NCI-H748 (cell line): Measurements from ENCODE around the gene ADCY5.

Source experiments
- DNase-seq: peaks from one replicate; lab custom pipeline; 2025; ENCODE audit not compliant: unreplicated experiment; lab: John Stamatoyannopoulos, UW

ADCY5 gene

DNA sequence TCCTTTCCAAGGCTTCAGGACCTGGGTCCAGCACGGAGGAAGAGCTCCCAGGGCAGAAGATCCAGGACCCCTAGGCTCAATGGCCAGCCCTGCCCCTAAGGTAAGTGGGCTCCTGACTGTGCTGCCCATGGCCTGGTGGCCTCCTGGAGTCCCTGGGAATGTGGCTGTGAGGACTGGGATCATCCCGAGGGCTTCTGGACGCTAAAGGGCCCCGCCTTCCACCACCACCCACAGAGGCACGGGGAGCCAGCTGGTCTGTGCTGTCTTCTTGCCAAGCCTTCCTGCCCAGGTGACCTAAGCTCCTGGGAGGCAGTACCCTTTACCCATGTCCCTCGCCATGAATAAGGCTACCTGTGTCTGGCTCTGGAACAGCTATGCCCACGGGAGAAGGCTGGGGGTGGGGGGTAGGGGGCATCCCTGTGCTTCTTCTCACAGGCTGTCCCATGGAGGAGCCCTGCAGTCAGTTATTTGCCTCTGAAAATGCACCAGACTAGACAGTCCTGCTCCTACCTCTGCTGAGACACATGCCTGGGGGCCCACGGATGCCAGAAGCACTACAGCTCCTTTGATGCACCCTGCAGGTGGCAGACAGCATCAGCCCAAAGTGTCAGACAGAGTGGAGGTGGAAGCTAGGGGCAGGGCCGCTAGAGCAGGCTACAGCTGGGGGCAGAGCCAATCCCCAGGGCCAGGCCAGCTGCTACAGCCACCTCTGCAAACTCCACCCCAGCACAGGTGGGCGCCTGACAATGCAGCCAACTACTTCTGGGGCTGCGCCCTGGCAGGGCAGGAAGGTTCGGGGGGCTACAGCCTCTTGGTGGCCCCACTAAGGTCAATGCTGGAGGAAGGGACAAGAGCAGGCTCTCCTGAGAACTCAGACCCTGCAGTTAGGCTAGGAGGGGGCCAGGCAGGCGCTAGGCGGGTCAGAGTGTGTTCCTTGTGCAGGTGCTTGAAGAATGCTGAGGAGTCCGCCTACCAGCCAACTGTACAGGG lies 156.3 kb downstream of the ADCY5 start:
- no peak for DNase-seq

DNA sequence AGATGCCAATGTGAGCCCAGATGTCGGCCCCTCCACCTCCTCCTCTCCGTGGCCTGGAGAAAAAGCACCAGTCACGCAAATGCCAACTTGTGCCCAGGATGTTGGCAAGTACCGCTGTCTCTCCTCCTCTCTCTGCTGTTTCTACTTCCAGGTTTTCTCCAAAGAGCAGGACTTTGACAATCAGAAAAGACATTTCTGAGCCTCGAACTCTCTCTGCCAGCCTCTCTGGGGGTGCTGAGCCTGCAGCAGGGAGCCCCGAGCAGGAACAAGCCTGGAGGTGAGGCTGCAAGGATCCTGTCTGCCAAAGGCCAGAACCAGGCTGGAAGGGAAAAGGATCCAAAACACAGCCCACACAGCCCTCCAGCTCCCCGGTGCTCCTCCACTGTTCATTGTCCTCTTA lies 157.5 kb downstream of the ADCY5 start:
- DNase-seq: no peak

DNA sequence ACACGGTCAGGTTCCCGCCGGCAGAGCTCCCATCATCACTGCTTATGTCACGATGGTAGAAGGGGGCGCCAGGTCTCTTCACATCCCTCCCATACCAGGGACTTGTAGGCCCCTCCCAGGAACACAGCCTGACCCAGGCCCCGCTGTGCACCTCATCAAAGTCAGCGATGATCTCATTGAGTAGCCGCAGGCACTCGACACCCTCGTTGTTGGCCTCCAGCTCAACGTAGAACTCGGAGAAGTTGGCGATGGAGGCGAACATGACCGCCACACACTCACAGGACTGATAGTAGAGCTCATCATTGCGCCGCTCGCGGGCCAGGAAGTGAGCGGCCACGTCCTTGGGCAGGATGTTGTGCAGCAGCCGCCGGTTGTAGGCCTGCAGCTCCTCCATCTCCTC lies 157.9 kb downstream of the ADCY5 start:
- no peak for DNase-seq

DNA sequence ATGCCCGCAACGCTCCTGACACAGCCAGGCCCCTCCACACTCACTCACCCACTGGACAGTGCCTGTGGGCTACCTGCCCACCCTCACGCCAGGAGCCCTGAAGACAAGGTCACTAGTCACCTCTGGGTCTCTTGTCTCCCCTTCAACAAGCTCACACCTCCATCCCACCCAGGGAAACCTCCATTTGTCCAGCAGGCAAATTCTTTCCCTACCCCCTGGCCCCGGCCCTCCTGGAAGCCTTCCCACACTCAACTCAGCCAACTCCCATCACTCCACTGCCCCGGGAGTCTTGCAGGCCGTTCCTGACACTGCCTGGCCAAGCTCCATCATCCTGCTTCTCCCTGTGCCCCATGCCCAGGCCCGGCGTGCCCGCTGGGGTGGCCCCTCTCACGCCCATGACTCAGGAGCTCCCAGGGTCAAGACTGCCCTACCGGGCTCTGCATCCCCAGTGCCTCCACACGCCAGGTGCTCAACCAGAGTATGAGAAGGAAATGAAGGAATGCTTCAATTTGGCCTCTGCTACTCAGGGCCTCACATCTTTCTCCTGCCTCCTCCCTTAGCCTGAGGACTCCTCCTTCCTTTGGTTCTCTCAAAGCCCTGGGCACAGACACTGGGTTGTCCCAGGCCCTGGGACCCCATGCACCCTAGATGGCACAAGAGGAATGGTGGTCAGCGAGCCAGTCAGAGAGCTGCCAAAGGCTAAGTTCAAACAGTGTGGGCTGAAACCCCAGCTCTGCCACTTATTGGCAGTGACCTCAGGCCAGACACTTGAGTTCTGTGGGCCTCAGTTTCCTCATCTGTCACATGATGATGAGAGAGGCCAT lies 158.6 kb downstream of the ADCY5 start:
- no peak for DNase-seq

DNA sequence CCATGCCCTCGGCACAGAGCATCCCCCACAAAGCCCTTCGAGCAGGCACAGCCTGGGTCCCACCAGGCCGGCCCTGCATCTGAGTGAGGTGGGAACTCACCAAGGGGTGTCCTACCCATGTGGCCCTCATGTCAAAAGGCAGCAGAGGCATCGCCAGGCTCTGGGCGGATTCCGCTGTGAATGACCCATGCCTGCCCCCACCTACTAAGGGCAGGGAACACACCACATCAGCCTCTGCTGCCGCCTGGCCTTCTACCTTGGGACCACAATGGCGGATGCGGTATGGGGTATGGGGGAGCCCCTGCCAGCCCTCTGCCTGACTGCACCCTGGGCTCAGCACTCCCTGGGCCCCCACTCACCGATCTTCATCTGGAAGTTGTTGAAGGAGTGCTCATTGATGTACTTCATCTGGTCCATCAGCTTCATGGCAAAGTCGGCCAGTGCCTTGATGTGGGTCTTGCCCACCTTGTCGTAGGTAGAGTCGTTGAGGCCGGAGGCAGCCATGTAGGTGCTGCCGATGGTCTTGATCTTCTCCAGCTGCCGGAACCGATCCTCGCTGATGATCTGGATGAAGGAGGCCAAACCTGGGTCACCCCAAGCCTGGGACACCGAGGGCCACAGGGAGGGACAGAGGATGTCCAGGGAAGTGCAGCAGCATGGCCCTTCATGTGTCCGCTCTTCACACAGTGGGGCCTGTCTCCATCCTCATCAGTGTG lies 159.3 kb downstream of the ADCY5 start:
- DNase-seq: no peak

DNA sequence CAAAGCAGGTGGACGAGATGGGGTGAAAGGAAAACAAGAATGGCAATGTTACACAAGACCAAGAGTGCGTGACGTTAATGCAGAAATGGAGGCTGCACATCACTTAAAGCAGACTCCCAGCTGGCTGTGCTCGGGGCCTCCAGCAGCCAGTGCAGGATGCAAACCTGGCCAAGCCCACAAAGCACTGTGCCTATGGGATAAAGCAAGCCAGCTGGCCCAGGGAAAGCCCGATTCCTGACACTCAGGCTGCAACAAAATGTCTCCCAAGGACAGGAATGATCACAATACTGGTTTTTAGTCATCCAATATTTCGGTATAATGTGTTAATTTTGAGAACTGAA lies 161.0 kb downstream of the ADCY5 start:
- DNase-seq: no peak

DNA sequence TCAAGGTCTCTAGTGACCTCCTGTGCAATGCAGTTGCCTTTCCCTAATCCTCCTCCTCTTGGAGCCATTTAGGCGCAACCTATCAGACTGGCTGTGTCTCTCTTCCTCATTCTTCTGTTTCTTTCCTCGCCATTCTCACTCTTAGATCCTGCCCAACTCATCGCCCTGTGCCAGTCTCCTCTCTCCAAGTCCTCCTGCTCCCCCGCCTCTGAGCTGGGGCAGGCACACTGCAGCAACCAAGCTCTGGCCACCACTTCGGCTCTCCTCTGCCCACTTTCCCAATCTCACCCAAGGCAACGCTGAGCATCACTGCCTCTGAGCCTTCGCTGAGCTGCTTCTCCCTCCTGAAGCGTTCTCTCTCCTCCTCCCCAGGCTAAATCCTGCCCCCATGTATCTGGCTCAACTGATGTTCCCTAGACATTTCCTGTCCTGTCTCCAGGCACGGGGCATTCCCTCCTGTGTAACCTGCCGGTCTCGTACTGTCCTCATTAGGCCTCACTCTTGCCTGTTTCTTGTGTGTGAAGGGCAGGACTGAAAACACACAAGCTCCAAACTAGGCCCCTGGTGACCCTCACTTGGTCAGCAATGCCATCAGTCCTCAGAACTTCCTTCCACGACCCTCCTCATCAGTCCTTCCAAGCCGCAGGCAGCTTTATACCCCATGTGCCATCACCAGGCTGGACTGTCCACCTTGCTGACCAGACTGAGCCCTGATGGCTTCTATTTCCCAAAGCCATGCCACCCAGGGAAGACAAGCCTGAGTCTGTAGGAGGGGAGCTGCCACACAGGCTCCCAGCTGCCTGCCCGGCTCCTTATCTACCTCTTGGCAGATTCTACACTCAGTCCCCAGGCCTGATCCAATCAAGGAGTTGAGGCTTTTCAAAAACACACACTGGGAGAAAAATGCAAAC lies 161.6 kb downstream of the ADCY5 start:
- no peak for DNase-seq

DNA sequence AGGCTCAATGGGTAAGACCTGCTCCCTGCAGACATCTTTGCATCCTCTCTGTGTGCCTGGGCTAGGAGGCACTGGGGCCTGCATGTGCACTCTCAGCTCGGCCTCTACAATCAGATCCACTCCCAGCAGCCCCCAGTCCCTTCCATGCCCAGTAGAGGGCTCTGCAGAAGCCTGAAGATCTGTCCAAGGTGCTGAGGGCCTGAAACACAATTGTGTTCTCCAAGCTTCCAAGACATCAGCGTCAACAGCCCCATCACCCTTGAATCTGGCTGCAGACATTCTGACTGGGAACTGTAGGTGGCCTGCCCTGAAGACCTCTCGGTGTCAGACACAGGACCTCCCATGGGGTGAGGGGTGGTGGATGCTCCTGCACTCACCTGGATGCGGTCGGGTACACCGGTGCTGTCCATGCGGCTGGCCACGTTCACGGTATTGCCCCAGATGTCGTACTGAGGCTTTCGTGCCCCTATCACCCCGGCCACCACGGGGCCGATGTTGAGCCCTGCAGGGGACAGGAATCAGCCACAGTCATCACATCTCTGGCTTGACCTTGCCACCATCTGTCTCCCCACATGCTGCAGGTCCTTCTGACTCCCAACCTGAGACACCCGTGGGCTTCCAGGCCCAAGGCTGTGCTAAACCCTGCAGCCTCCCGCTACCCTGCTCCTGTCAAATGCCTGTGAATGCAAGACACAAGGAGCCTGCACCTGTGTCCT lies 162.4 kb downstream of the ADCY5 start:
- DNase-seq: no peak

DNA sequence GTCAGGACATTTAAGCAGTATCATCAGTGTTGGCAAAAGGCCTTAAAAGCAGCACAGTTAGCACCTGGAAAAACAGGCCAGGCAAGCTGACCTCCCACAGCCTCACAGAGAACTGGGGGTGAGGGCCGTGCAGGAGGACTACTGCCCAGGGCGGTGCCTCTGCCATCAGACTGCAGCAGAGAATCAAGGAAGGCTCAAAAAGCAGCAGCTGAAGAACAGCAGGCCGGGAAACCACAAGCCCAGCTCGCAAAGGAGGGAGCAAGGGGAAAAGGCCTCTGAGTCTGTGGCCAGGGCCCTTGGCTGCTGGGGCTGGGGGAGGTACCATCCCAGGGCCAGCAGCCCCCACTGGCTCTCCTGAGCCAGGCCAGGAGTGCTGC lies 163.0 kb downstream of the ADCY5 start:
- no peak for DNase-seq

DNA sequence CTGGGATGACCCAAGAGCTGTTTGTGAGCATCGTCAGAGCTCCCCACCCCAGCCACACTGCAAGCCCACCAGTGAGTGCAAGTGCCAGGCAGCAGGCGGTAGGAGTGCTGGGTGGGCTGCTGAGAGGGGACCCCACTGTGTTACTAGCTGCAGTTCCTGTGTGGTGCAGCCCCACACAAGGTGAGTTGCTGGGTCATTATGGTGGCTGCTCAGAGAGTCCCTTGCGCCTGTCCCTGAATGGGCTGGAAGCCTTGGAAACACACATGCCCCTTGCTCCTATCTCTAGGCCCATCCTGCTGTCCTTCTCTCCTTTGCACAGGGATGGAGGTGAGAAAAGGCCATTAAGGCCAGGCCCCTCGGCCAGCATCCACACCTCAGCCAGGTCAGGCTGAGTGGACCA lies 163.4 kb downstream of the ADCY5 start:
- DNase-seq: no peak

DNA sequence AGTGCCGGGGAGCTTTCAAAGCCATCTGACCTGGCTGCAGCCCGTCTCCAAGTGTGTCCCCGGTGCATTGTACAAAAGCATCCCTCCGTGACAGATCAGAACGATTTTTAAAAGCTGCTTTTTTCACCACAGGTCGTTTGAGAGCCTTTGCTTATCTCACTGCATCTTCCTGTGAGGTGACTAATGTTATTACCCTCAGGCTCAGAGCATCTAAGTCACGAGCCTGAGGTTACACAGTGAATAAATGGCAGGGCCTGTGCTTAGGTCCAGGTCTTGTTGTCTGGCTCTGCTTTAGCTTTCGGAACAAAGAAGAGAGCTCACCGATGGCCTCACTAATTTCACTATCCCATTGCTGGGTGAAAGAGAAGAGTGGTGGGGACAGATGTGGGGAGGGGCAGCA lies 163.8 kb downstream of the ADCY5 start:
- DNase-seq: no peak

DNA sequence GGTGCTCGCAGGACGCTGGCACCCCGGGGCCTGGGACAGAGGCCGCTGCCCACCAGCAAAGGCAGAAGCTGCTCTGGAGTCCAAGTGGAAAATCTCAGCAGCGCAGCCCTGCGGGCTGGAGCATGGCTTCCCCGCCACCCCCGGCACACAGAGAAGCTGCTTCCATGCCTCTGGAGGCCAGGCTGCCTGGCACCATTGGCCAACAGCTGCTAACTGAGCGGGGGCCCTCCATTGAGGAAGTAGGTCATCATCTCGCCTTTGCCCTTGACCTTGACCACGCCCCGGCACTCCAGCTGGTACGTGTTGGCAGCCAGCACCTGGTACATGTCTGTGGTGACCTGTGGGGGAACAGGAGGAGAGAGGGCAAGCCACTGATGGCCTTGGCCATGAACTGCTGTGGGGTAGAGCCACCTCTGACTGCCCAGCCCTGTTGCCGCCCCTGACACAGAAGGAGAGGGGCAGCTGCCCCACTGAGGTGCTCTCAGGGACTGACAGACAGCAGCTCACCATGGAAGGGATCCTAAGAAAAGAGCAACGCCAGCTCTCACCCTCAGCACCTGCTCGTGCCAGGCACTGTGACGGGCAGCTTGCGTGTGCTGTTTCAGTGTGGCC lies 164.4 kb downstream of the ADCY5 start:
- DNase-seq: no peak

DNA sequence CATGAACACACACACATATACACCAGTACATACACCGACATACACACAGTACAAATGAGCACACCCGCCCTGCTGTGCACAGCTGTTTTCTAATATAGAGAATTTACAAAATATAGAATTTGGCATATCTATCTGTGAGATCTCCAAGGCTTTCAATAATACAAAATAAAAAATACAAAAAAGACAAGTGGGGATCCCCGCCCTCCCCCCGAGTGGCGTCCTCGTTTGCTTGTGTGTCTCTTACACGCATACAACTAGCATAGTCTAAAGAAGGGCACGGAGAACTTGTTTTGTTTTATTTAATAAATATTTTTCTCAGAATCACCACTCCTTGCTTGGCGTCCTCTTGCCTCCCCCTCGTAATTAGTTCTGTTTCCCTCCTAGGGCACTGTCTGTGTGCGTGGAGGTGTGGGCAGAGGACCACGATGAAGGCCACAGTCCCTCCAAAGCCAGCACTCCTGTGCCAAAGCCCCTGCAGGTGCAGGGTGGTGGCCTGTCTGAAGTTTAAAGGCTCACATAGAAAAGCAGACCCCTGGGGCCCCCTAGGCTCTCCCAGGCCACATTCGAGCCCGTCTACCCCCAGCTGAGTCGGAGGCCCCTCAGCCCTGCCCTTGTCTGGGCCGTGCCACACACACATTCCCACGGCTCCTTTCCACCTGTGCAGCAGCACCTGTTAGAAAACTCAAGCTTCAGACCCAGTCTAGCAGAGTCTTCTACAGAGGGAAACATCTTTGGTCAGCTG lies 165.1 kb downstream of the ADCY5 start:
- DNase-seq: no peak

DNA sequence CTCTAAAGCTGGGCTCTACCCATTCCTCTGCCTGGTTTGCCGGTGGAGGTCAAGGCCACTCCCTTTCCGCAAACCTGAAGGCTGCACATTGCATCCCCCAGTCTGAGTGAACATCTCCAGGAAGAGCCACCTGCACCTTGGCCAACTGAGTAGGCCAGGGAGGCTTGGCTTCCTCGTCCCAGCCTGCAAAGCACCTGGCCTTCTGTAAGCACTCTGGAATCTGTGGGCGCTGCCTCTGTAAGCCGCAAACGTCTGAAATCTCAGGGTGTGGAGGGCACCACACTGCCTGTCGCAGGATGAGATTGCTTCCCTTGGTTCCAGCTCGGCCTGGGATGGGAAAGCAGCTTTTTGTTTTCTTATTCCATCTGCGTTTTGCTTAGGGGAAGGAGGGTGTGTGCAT lies 165.8 kb downstream of the ADCY5 start:
- DNase-seq: no peak

DNA sequence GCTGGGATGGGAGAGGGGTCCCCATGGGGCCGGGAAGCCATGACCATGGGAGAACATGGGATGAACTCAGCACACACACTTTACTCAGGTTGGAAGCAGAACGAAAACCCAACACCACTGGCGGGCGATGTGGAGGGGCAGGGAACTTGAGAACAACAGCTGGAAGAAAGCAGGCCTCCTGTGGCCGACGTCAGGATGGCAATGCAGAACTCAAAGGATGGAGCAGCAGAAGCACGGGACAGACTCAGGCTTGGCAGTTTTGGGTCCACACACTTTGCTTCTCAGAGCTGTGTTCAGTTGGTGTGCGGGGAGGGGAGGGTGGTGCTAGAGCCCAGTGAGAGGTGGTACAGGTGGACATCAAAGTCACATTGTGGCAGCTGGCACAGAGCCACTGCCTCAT lies 166.4 kb downstream of the ADCY5 start:
- no peak for DNase-seq

DNA sequence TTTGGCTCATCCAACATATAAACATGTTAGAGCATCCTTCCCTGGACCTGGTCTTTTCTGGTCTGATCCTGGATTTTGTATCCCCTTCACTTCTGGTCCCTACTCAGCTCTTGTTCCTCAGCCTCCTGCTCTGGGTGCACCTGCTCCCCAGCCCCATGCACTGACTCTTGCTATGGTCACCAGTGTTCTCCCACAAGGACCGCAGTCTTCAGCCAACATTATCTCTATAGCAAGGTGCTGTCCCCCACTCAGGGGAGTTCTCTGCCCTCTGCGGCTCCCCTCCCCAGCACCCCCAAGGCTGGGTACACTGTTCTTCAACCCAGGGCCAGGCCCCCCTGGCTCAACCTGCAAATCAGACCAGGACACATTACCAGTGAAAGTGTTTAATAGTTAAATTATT lies 167.0 kb downstream of the ADCY5 start:
- DNase-seq: no peak

DNA sequence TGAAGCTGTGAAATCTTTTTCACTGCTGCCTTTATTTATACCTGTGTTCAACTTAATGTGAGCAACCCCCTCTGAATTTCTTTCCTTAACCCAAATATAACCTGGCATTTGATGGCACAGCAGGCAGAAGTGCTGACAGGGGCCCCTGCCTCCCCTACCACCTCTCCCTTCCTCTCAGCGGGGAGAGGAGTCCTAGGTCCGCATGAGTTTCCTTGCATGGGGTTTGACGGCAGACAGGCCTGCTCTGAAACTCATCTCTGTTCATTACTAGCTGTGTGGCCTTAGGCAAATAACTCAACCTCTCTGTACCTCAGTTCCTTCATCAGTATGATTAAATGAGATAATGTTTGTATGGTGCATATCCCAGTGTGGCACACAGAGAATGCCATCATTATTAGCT lies 167.5 kb downstream of the ADCY5 start:
- DNase-seq: no peak

DNA sequence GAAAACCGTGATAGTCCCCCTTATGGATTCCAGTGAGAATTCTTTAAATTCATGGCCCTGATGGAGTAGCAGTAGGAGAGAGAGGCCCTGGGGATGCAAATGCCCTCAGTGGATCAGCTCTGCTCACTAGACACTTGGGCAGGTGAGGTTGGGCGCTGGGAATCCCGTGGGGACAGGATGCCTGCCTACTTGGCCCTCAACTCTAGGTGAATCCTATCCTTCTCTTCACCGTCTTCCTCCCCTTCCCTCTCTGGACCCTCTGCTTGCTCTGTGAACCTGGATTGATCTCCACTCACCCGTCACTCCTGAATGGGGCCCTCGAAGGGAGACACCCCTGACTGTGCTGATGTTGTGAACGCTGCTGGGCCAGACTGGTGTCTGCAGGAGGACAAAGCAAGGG lies 169.8 kb downstream of the ADCY5 start:
- DNase-seq: no peak

DNA sequence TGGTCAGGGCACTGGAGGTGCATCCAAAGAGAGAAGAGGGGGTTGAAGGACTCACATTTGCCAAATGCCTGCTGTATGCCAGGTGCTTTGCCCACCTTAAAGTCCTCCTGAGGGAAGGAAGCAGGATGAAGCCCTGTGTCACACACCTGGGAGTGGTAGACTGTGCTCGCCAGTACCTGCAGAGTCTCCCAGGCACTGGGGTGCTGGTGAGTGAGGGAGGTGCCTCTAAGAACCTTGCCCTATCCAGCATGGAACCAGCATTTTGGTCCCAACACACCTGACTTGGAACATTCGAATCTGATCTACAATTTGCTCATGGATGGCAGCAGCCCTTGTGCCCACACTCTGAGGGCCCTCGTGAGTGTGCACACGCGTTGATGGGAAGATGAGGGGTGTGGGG lies 170.4 kb downstream of the ADCY5 start:
- no peak for DNase-seq
